HepG2 (cell line): ENCODE results near the gene LOXL3. TPM values are rescaled to one million over a fixed set of nuclear protein-coding genes. Genes with fewer than 3 reads are reported as not detected.

Experiments
- ATF7-NPFF ChIP-seq: sonication (generic); formaldehyde crosslinking; IDR thresholded peaks from 2 replicates; pipeline ENCODE4 v1.8.1; 2023; ENCODE audit warnings: mild to moderate bottlenecking, low read depth, missing genetic modification reagents, moderate library complexity
- BORCS8-MEF2B ChIP-seq: sonication (generic); formaldehyde crosslinking; IDR thresholded peaks from 2 replicates; pipeline ENCODE4 v1.8.0; 2022; ENCODE audit warnings: mild to moderate bottlenecking, missing genetic modification reagents
- CEBPZ ChIP-seq: IDR thresholded peaks from 2 replicates; pipeline ENCODE4 v1.6.1; 2012; ENCODE audit warnings: low read length, improper control_type of control experiment
- CTCF ChIP-seq: sonication (generic); formaldehyde crosslinking; IDR thresholded peaks from 2 replicates; pipeline ENCODE4 v1.5.0; 2020; ENCODE audit warnings: mild to moderate bottlenecking, missing genetic modification reagents, moderate library complexity
- HMGXB3 ChIP-seq: sonication (generic); formaldehyde crosslinking; IDR thresholded peaks from 2 replicates; pipeline ENCODE4 v1.4.0; 2020; ENCODE audit warnings: missing genetic modification reagents, borderline replicate concordance
- JDP2 ChIP-seq: sonication (generic); formaldehyde crosslinking; IDR thresholded peaks from 2 replicates; pipeline ENCODE4 v1.8.1; 2022; ENCODE audit warnings: missing genetic modification reagents, borderline replicate concordance
- PTBP1 ChIP-seq: fragments of 200-400 bp; formaldehyde crosslinking; IDR thresholded peaks from 2 replicates; pipeline ENCODE4 v1.6.1; 2018; ENCODE audit warnings: low read length, low read depth; ENCODE audit not compliant: poor library complexity, severe bottlenecking
- TRAFD1 ChIP-seq: sonication (generic); formaldehyde crosslinking; IDR thresholded peaks from 2 replicates; pipeline ENCODE4 v1.5.1; 2020; ENCODE audit warnings: missing genetic modification reagents, mild to moderate bottlenecking, borderline replicate concordance
- ZNF12 ChIP-seq: sonication (generic); formaldehyde crosslinking; IDR thresholded peaks from 2 replicates; pipeline ENCODE4 v1.5.0; 2020; ENCODE audit warnings: missing genetic modification reagents
- ZNF160 ChIP-seq: sonication (generic); formaldehyde crosslinking; IDR thresholded peaks from 2 replicates; pipeline ENCODE4 v1.8.0; 2022; ENCODE audit warnings: mild to moderate bottlenecking, inconsistent platforms, missing genetic modification reagents
- ZNF230 ChIP-seq: sonication (generic); formaldehyde crosslinking; IDR thresholded peaks from 2 replicates; pipeline ENCODE4 v1.4.0; 2020; ENCODE audit warnings: mild to moderate bottlenecking, missing genetic modification reagents
- ZNF33B ChIP-seq: sonication (generic); formaldehyde crosslinking; IDR thresholded peaks from 2 replicates; pipeline ENCODE4 v1.5.1; 2020; ENCODE audit warnings: mild to moderate bottlenecking, missing genetic modification reagents
- ZNF451 ChIP-seq: sonication (generic); formaldehyde crosslinking; IDR thresholded peaks from 2 replicates; pipeline ENCODE4 v1.5.0; 2020; ENCODE audit warnings: mild to moderate bottlenecking, missing genetic modification reagents
- ZNF513 ChIP-seq: sonication (generic); formaldehyde crosslinking; conservative IDR thresholded peaks from 2 replicates; pipeline ENCODE4 v1.5.0; 2020; ENCODE audit warnings: missing genetic modification reagents
- polyA plus RNA-seq, 8 experiments: library from polyadenylated mRNA; depleted of rRNA in 3 of 8; stranded (reverse) in 7 of 8; unstranded in 1 of 8; fragments of >200 nt; fragmentation: Illumina TruSeq in 4 of 8; extraction: Trizol in 4 of 8; gene quantifications; 2 replicates each; pipeline versions ENCODE4 v1.2.1 to v1.2.3, GENCODE V29; 2011 to 2016; ENCODE audit warnings: low read depth in 4 of 8, missing spikeins in 1 of 8, mixed read lengths in 1 of 8; ENCODE audit not compliant: insufficient read depth in 1 of 8
- total RNA-seq, 5 experiments: library from RNA; depleted of rRNA; stranded (reverse); fragments of >200 nt; fragmentation: Illumina TruSeq; extraction: Trizol; gene quantifications; 2 replicates each; pipeline ENCODE4 v1.2.3, GENCODE V29; 2016; ENCODE audit warnings: low read depth in 1 of 5

Gene LOXL3
- total and polyA plus RNA-seq, 2 of the 13 experiments (the other 11 are each of a cell fraction or from before 2014, with no cell fraction given), result 0.55 to 6.5 TPM

GRCh38 chr2:74482801-74483674 lies 70.7 kb downstream of the LOXL3 start, which contains the start of the genes CCDC142 and TTC31 (continued):
- peak; percentile 53; the same call in 1 of the 2 replicates for TF ChIP-seq HMGXB3 (CRISPR knock-in tag)
- TF ChIP-seq ZNF160 (CRISPR knock-in tag), result 0 out of 2 replicates have a peak, but pooled peaks have one; percentile 2
- TF ChIP-seq BORCS8-MEF2B, result peak; percentile 79
- TF ChIP-seq ZNF33B (CRISPR knock-in tag), result no peak
- peak; percentile 84; the same call in 1 of the 2 replicates for TF ChIP-seq ZNF230
- no peak for TF ChIP-seq PTBP1
- TF ChIP-seq TRAFD1, result peak; percentile 10; the same call in 1 of the 2 replicates
- TF ChIP-seq JDP2 (CRISPR knock-in tag), result 0 out of 2 replicates have a peak, but pooled peaks have one; percentile 56
- no peak for TF ChIP-seq ZNF12 (CRISPR knock-in tag)
- TF ChIP-seq CEBPZ, result no peak
- TF ChIP-seq ZNF513, result no peak
- TF ChIP-seq CTCF, result peak; percentile 99
- TF ChIP-seq ZNF451 (CRISPR knock-in tag), result peak; percentile 65; the same call in 1 of the 2 replicates
- TF ChIP-seq ATF7-NPFF (CRISPR knock-in tag), result no peak
